Keratinocyte (primary cell): Measurements from ENCODE around the gene DIAPH1. TPM values are rescaled to one million over a fixed set of nuclear protein-coding genes. Genes with fewer than 3 reads are reported as not detected.

Experiments
- DNase-seq: peaks from one replicate; pipeline ENCODE4 v3.0.0-alpha.2; 2011; ENCODE audit warnings: low read depth, missing footprints, low spot score
- FAIRE-seq: peaks from 2 replicates; lab custom pipeline; 2011; peaks lifted over from hg19 to GRCh38; lab: Jason Lieb, UNC
- H2AFZ ChIP-seq: 2 replicates; pipeline ENCODE4 v1.6.0; 2012; ENCODE audit warnings: low read length, control low read depth, inconsistent platforms; ENCODE audit not compliant: control insufficient read depth
- H3K27ac ChIP-seq: 2 replicates; pipeline ENCODE4 v1.5.1; 2011; ENCODE audit warnings: low read length; ENCODE audit not compliant: control insufficient read depth, insufficient read depth
- H3K27me3 ChIP-seq: 3 replicates; pipeline ENCODE4 v1.6.0; 2011; ENCODE audit warnings: low read length; ENCODE audit not compliant: control insufficient read depth, insufficient read depth; ENCODE audit errors: extremely low read depth
- H3K36me3 ChIP-seq, 2 experiments: 2 replicates in 1 of 2; 3 replicates in 1 of 2; pipeline ENCODE4 v1.5.1; 2011; ENCODE audit warnings: low read length in 2 of 2, mild to moderate bottlenecking in 1 of 2; ENCODE audit not compliant: control insufficient read depth in 2 of 2, insufficient read depth in 2 of 2; ENCODE audit errors: extremely low read depth in 1 of 2
- H3K4me1 ChIP-seq: 3 replicates; pipeline ENCODE4 v1.5.1; 2011; ENCODE audit warnings: low read length; ENCODE audit not compliant: control insufficient read depth, insufficient read depth; ENCODE audit errors: extremely low read depth
- H3K4me2 ChIP-seq: 3 replicates; pipeline ENCODE4 v1.6.0; 2011; ENCODE audit warnings: low read depth, low read length; ENCODE audit not compliant: control insufficient read depth, insufficient read depth; ENCODE audit errors: extremely low read depth
- H3K4me3 ChIP-seq, 3 experiments: fragments of 200-600 bp in 1 of 3; sonication (generic) in 1 of 3; 2 replicates in 2 of 3; 3 replicates in 1 of 3; pipeline ENCODE4 v1.5.1; 2011 to 2016; ENCODE audit warnings: low read length in 3 of 3, mild to moderate bottlenecking in 3 of 3, control low read depth in 2 of 3, inconsistent platforms in 1 of 3, low read depth in 1 of 3, mixed read lengths in 1 of 3, mixed run types in 1 of 3, moderate library complexity in 1 of 3; ENCODE audit not compliant: control insufficient read depth in 2 of 3, insufficient read depth in 2 of 3; ENCODE audit errors: extremely low read depth in 1 of 3
- H3K79me2 ChIP-seq: 2 replicates; pipeline ENCODE4 v1.6.0; 2012; ENCODE audit warnings: low read length; ENCODE audit not compliant: control insufficient read depth, insufficient read depth
- H3K9ac ChIP-seq: 3 replicates; pipeline ENCODE4 v1.6.0; 2011; ENCODE audit warnings: low read length; ENCODE audit not compliant: control insufficient read depth, insufficient read depth; ENCODE audit errors: extremely low read depth
- H3K9me1 ChIP-seq: 3 replicates; pipeline ENCODE4 v1.6.0; 2011; ENCODE audit warnings: low read length; ENCODE audit not compliant: control insufficient read depth, insufficient read depth; ENCODE audit errors: extremely low read depth
- H3K9me3 ChIP-seq: 2 replicates; pipeline ENCODE4 v1.5.1; 2012; ENCODE audit warnings: low read depth, low read length; ENCODE audit not compliant: control insufficient read depth
- H4K20me1 ChIP-seq: 3 replicates; pipeline ENCODE4 v1.6.0; 2011; ENCODE audit warnings: low read length; ENCODE audit not compliant: control insufficient read depth, insufficient read depth; ENCODE audit errors: extremely low read depth
- EZH2 ChIP-seq: IDR thresholded peaks from one replicate; pipeline ENCODE4 v1.6.1; 2012; ENCODE audit warnings: inconsistent platforms, mild to moderate bottlenecking, low read length, moderate library complexity
- dilution Hi-C: fragments of 300-500 bp; cut with MboI; formaldehyde crosslinking; loops from one replicate; pipeline ENCODE4 v1.7.0; 2020; ENCODE audit warnings: low sequenced_read_pairs; ENCODE audit not compliant: extremely low pct_ligation_motif_present
- polyA plus RNA-seq, 5 experiments: library from polyadenylated mRNA; depleted of rRNA in 3 of 5; stranded (reverse) in 3 of 5; stranded (forward) in 1 of 5; unstranded in 1 of 5; fragments of >200 nt; gene quantifications; 1 replicate in 1 of 5; 2 replicates in 3 of 5; 3 replicates in 1 of 5; pipeline versions ENCODE4 v1.2.1 to v1.2.3, GENCODE V29; 2011 to 2012; ENCODE audit warnings: missing spikeins in 2 of 5, low read depth in 1 of 5, low replicate concordance in 1 of 5
- TF ChIP-seq, protein P1 (sequence below), 3 experiments: IDR thresholded peaks in 1 of 3; conservative IDR thresholded peaks in 1 of 3; optimal IDR thresholded peaks in 1 of 3; 2 replicates in 2 of 3; 3 replicates in 1 of 3; pipeline versions ENCODE3 to v1.5.1; 2011; ENCODE audit warnings: low read length in 3 of 3, mild to moderate bottlenecking in 3 of 3, moderate library complexity in 2 of 3, control low read depth in 1 of 3, inconsistent platforms in 1 of 3; ENCODE audit not compliant: insufficient read depth in 2 of 3; ENCODE audit errors: extremely low read depth in 1 of 3

DIAPH1 gene
- polyA plus RNA-seq, 1 donor (not counting 4 experiments of a cell fraction or from before 2014, with no cell fraction given): 72.0 TPM

- peak within 1 kb of the TSS; percentile 4 for H3K27ac ChIP-seq
Measured at GRCh38 chr5:141488591-141489561, 129.9 kb downstream of the DIAPH1 start, which contains the start of gene PCDHGC5. Gene PCDHGC5 (plus strand): TSS chr5:141489081. CDS start chr5:141489241, 160 bp downstream.

GRCh38 chr5:141487131-141487530, 131.7 kb downstream of the DIAPH1 start:
- no peak overlapping the region for H3K4me2 ChIP-seq
- H3K4me1 ChIP-seq: peaks cover 21% of the 10 kb centered on the region
- no peak overlapping the region for H3K4me3 ChIP-seq
- no peaks in the 10 kb centered on the region for H3K9me3 ChIP-seq
- no peaks in the 10 kb centered on the region for H3K79me2 ChIP-seq
- no peak for FAIRE-seq
- no peaks in the 10 kb centered on the region for H3K9me1 ChIP-seq
- no peak overlapping the region for H3K9ac ChIP-seq
- no peak overlapping the region for H2AFZ ChIP-seq
- TF ChIP-seq, protein P1, sequence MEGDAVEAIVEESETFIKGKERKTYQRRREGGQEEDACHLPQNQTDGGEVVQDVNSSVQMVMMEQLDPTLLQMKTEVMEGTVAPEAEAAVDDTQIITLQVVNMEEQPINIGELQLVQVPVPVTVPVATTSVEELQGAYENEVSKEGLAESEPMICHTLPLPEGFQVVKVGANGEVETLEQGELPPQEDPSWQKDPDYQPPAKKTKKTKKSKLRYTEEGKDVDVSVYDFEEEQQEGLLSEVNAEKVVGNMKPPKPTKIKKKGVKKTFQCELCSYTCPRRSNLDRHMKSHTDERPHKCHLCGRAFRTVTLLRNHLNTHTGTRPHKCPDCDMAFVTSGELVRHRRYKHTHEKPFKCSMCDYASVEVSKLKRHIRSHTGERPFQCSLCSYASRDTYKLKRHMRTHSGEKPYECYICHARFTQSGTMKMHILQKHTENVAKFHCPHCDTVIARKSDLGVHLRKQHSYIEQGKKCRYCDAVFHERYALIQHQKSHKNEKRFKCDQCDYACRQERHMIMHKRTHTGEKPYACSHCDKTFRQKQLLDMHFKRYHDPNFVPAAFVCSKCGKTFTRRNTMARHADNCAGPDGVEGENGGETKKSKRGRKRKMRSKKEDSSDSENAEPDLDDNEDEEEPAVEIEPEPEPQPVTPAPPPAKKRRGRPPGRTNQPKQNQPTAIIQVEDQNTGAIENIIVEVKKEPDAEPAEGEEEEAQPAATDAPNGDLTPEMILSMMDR (optimal IDR thresholded peaks at IDR 0.05 in 1 of 3, IDR thresholded peaks at IDR 0.05 in 1 of 3, conservative IDR thresholded peaks at IDR 0.05 in 1 of 3; ENCODE audit: extremely low read depth in 1 of 3, insufficient read depth in 2 of 3, low read length in 3 of 3): no peak
- DNase-seq: no peak
- H3K27me3 ChIP-seq: no peaks in the 10 kb centered on the region
- H3K36me3 ChIP-seq: peaks cover 0 to 3% of the 10 kb centered on the region in 2 experiments
- dilution Hi-C loops: no loop called here
- no peak overlapping the region for H3K27ac ChIP-seq
- H4K20me1 ChIP-seq: no peaks in the 10 kb centered on the region

More at GRCh38 chr5:141488591-141489561, 129.9 kb downstream of the DIAPH1 start, which contains the start of gene PCDHGC5:
- TF ChIP-seq, protein P1 (optimal IDR thresholded peaks at IDR 0.05 in 1 of 3, IDR thresholded peaks at IDR 0.05 in 1 of 3, conservative IDR thresholded peaks at IDR 0.05 in 1 of 3; ENCODE audit: extremely low read depth in 1 of 3, insufficient read depth in 2 of 3, low read length in 3 of 3): no peak
- TF ChIP-seq EZH2: no peak
- H3K4me2 ChIP-seq: peak within 1 kb of the TSS; percentile 39
- DNase-seq: peak; percentile 46
- no peak within 1 kb of the TSS for H3K9ac ChIP-seq
- peak within 1 kb of the TSS in 1 of 3 experiments; percentile 3 for H3K4me3 ChIP-seq
- FAIRE-seq: peak; percentile 81
- no peaks in the 10 kb centered on the region for H3K9me1 ChIP-seq
- H2AFZ ChIP-seq: no peak within 1 kb of the TSS
- no peaks in the 10 kb centered on the region for H4K20me1 ChIP-seq
- no peaks in the 10 kb centered on the region for H3K9me3 ChIP-seq
- dilution Hi-C loops: no loop called here
- no peaks in the 10 kb centered on the region for H3K27me3 ChIP-seq
- H3K36me3 ChIP-seq: peaks cover 0 to 3% of the 10 kb centered on the region in 2 experiments
- H3K79me2 ChIP-seq: no peaks in the 10 kb centered on the region
- peaks cover 21% of the 10 kb centered on the region for H3K4me1 ChIP-seq
